Thyroid gland (tissue), 4 donors: Measurements from ENCODE around the gene STXBP4. TPM values are rescaled to one million over a fixed set of nuclear protein-coding genes. Genes with fewer than 3 reads are reported as not detected.

ENCODE experiments used
- DNase-seq, 2 donors: peaks; one replicate each; pipeline ENCODE4 v3.0.0-alpha.2; 2019
- H3K27ac ChIP-seq, 3 donors: fragments of 200-600 bp; sonication (generic); 1 replicate in 2 of 3; 2 replicates in 1 of 3; pipeline ENCODE4 v1.5.1; 2016 to 2019; ENCODE audit warnings: mild to moderate bottlenecking in 1 of 3, moderate library complexity in 1 of 3
- H3K27me3 ChIP-seq: fragments of 200-600 bp; sonication (generic); one replicate; pipeline ENCODE4 v1.5.1; 2019
- H3K36me3 ChIP-seq, 2 donors: fragments of 200-600 bp; sonication (generic); one replicate each; pipeline ENCODE4 v1.5.1; 2016 to 2019
- H3K4me1 ChIP-seq, 2 donors: fragments of 200-600 bp; sonication (generic); one replicate each; pipeline ENCODE4 v1.5.1; 2017 to 2019
- H3K4me3 ChIP-seq, 3 donors: fragments of 200-600 bp; sonication (generic); replicated peaks in 1 of 3; 1 replicate in 2 of 3; 2 replicates in 1 of 3; pipeline ENCODE4 v1.5.1; 2016; ENCODE audit warnings: mild to moderate bottlenecking in 1 of 3
- H3K9me3 ChIP-seq: fragments of 200-600 bp; sonication (generic); one replicate; pipeline ENCODE4 v1.5.1; 2017
- CTCF ChIP-seq, 6 experiments: fragments of 200-600 bp in 3 of 6; fragments of 450-650 bp in 3 of 6; sonication (generic) in 3 of 6; IDR thresholded peaks; one replicate each; pipeline ENCODE4 v1.5.1; 2016 to 2019; ENCODE audit warnings: antibody characterized with exemption in 6 of 6, mild to moderate bottlenecking in 2 of 6, inconsistent platforms in 1 of 6, moderate library complexity in 1 of 6
- POLR2A ChIP-seq, 2 donors: fragments of 450-650 bp; IDR thresholded peaks; one replicate each; pipeline ENCODE4 v1.6.1; 2017; ENCODE audit warnings: antibody characterized with exemption in 2 of 2, mild to moderate bottlenecking in 2 of 2, moderate library complexity in 1 of 2
- WGBS, 2 donors: methylation state at CpG; one replicate each; pipeline ENCODE4 v1.1.5; 2017; 5-methylcytosine and 5-hydroxymethylcytosine counted together
- intact Hi-C: fragments of 100-400 bp; cut with DNase I; formaldehyde crosslinking; loops from one replicate; pipeline ENCODE4 v1.15.1; 2023
- total RNA-seq, 4 donors: library from RNA; depleted of rRNA; stranded (reverse); fragments of >200 nt; gene quantifications; one replicate each; pipeline ENCODE4 v1.2.3, GENCODE V29; 2016

STXBP4 gene
- total RNA-seq, 4 donors from 2014 or later = 30.4 to 57.0 (median 52.8) TPM

GRCh38 chr17:54991567-54991966 lies 23.0 kb downstream of the STXBP4 start:
- H3K27ac ChIP-seq = no peak overlapping the region
- intact Hi-C loops = loop anchor here (5.0 kb wide), 1 partner anchor 356 kb away; no protein-coding TSS in a partner anchor
- WGBS, 2 donors = 96% methylated on average over 1 of the region's 1 CpG

GRCh38 chr17:54992797-54993639 lies 24.5 kb downstream of the STXBP4 start:
- H3K27me3 ChIP-seq = no peaks in the 10 kb centered on the region
- no peak overlapping the region for H3K27ac ChIP-seq
- no peak for DNase-seq
- H3K4me1 ChIP-seq = no peaks in the 10 kb centered on the region
- no peak for TF ChIP-seq POLR2A (IDR thresholded peaks at IDR 0.05)
- TF ChIP-seq CTCF (IDR thresholded peaks at IDR 0.05) = peak in 5 of 6 experiments; percentile 32 to 73 (median 63)
- WGBS, 2 donors = 85 to 86% methylated on average over 8 of the region's 8 CpGs
- H3K36me3 ChIP-seq = no peaks in the 10 kb centered on the region
- H3K4me3 ChIP-seq = no peak overlapping the region
- intact Hi-C loops = loop anchor here (5.0 kb wide), 1 partner anchor 354 kb away; no protein-coding TSS in a partner anchor
- no peaks in the 10 kb centered on the region for H3K9me3 ChIP-seq

More at GRCh38 chr17:54991567-54991966, 23.0 kb downstream of the STXBP4 start:
- Histone ChIP-seq H3K27me3 (no peaks in the 10 kb centered on the region), H3K4me1 (no peaks in the 10 kb centered on the region), H3K9me3 (no peaks in the 10 kb centered on the region), H3K36me3 (no peaks in the 10 kb centered on the region), H3K4me3 (no peak overlapping the region)
- no peak for DNase-seq
- no peak for TF ChIP-seq POLR2A (IDR thresholded peaks at IDR 0.05)
- no peak for TF ChIP-seq CTCF (IDR thresholded peaks at IDR 0.05)

GRCh38 chr17:54996441-54996840 lies 27.9 kb downstream of the STXBP4 start:
- Histone ChIP-seq H3K4me3 (no peak overlapping the region), H3K27me3 (no peaks in the 10 kb centered on the region), H3K36me3 (no peaks in the 10 kb centered on the region), H3K4me1 (no peaks in the 10 kb centered on the region), H3K9me3 (no peaks in the 10 kb centered on the region), H3K27ac (no peak overlapping the region)
- WGBS, 2 donors = 89 to 93% methylated on average over 1 of the region's 1 CpG
- no peak for DNase-seq
- intact Hi-C loops = no loop called here
- TF ChIP-seq CTCF (IDR thresholded peaks at IDR 0.05) (no peak), POLR2A (IDR thresholded peaks at IDR 0.05) (no peak)

GRCh38 chr17:55002458-55002857 lies 33.9 kb downstream of the STXBP4 start:
- TF ChIP-seq POLR2A (IDR thresholded peaks at IDR 0.05) (no peak), CTCF (IDR thresholded peaks at IDR 0.05) (no peak)
- H3K27ac ChIP-seq = no peak overlapping the region
- H3K36me3 ChIP-seq = no peaks in the 10 kb centered on the region
- intact Hi-C loops = no loop called here
- no peak for DNase-seq
- no peaks in the 10 kb centered on the region for H3K27me3 ChIP-seq
- no peaks in the 10 kb centered on the region for H3K9me3 ChIP-seq
- no peak overlapping the region for H3K4me3 ChIP-seq
- no peaks in the 10 kb centered on the region for H3K4me1 ChIP-seq

- no peaks in the 10 kb centered on the region for H3K4me1 ChIP-seq
- DNase-seq = no peak
- H3K4me3 ChIP-seq = no peak overlapping the region
- TF ChIP-seq POLR2A (IDR thresholded peaks at IDR 0.05) (no peak), CTCF (IDR thresholded peaks at IDR 0.05) (no peak)
- H3K9me3 ChIP-seq = no peaks in the 10 kb centered on the region
- peaks cover 0 to 6% of the 10 kb centered on the region in 2 donors for H3K36me3 ChIP-seq
- H3K27ac ChIP-seq = no peak overlapping the region
- intact Hi-C loops = no loop called here
- no peaks in the 10 kb centered on the region for H3K27me3 ChIP-seq
- WGBS, 2 donors = 85 to 89% methylated on average over 5 of the region's 5 CpGs
These were observed 35.9 kb downstream of the STXBP4 start for GRCh38 chr17:55004484-55004883.
